Activated B cell treated with CpG ODN at 0.5 μM for 24 hours (primary cell): ENCODE data around the gene PFDN1. TPM values are rescaled to one million over a fixed set of nuclear protein-coding genes. Genes with fewer than 3 reads are reported as not detected.

Source experiments
- ATAC-seq: fragments of 200-7000 bp; cut with Tn5 transposase; one replicate; pipeline ENCODE4 v1.10.0; 2021; ENCODE audit warnings: low read depth, mild to moderate bottlenecking, moderate library complexity
- CTCF ChIA-PET: fragments of 350-600 bp; sonication (Branson Sonifier 250); formaldehyde crosslinking; loops from one replicate; lab custom pipeline; 2021; ENCODE audit warnings: antibody characterized with exemption; lab: Charles Lee
- POLR2A ChIA-PET: fragments of 350-600 bp; sonication (Branson Sonifier 250); formaldehyde crosslinking; loops from one replicate; lab custom pipeline; 2021; ENCODE audit warnings: antibody characterized with exemption; lab: Charles Lee
- DNase-seq: peaks from one replicate; pipeline ENCODE4 v3.0.0; 2022
- H3K27ac Mint-ChIP-seq: one replicate; pipeline ENCODE4 v1.8.0; 2020; ENCODE audit warnings: mixed read lengths
- H3K27me3 Mint-ChIP-seq: one replicate; pipeline ENCODE4 v1.8.0; 2021; ENCODE audit warnings: mixed read lengths
- H3K36me3 Mint-ChIP-seq: one replicate; pipeline ENCODE4 v1.8.0; 2021; ENCODE audit warnings: low read depth, mixed read lengths
- H3K4me1 Mint-ChIP-seq: one replicate; pipeline ENCODE4 v1.8.0; 2021; ENCODE audit warnings: mixed read lengths
- H3K4me3 Mint-ChIP-seq: one replicate; pipeline ENCODE4 v1.8.0; 2020; ENCODE audit warnings: mild to moderate bottlenecking, mixed read lengths
- H3K9me3 Mint-ChIP-seq: one replicate; pipeline ENCODE4 v1.8.0; 2020; ENCODE audit warnings: mixed read lengths
- CTCF ChIP-seq: fragments of 200-600 bp; IDR thresholded peaks from one replicate; pipeline ENCODE4 v1.8.0; 2022; ENCODE audit warnings: antibody characterized with exemption, mild to moderate bottlenecking
- intact Hi-C: fragments of 100-400 bp; cut with micrococcal nuclease; formaldehyde crosslinking; loops from one replicate; pipeline ENCODE4 v1.15.1; 2024
- total RNA-seq: library from RNA; stranded (reverse); gene quantifications from 2 replicates; pipeline ENCODE4 v1.2.3, GENCODE V29; 2022

PFDN1 gene
- total RNA-seq, 1 donor from 2014 or later, result 38.2 TPM

GRCh38 chr5:140208065-140208464 lies 94.8 kb downstream of the PFDN1 start:
- DNase-seq (no peak), ATAC-seq (no peak)
- no peaks in the 10 kb centered on the region for H3K27me3 Mint-ChIP-seq
- no peak overlapping the region for H3K27ac Mint-ChIP-seq
- intact Hi-C loops, result no loop called here
- ChIA-PET CTCF (no interaction called here), POLR2A (no interaction called here)
- peaks cover 3% of the 10 kb centered on the region for H3K4me1 Mint-ChIP-seq
- no peak for TF ChIP-seq CTCF
- H3K4me3 Mint-ChIP-seq, result no peak overlapping the region
- H3K9me3 Mint-ChIP-seq, result no peaks in the 10 kb centered on the region
- no peaks in the 10 kb centered on the region for H3K36me3 Mint-ChIP-seq

DNA sequence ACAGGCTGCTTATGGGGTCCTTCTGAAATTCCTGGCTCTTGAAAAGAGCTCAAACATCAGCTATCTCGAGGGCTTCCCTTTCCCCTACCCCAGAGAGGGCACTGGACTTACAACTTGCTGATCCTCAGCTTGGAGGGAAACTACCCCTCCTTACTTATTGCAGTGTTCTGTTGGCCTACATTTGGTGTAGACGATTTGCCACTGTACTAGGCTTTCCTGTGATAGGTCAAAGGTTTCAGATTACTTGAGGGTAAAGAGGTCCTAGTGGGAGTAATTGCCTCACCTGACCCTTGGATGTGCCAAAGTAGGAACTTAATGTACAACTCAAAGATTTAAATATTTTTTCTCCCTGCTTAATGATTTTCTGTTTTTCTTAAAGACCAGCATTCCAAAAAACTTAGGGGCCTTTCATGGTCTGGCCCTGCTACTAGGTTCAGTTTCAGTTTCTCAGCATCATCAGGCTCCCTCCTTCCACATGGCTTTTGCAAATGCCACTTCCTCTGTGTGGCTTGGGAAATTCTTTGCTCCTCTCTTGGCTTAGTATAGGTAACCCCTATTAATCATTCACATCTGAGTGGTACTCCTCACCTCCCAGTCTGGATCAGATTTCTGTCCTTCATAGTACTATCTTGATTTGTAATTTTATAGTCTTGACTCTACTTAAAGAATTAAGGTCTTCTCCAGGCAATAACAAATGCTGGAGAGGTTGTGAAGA lies 95.5 kb downstream of the PFDN1 start:
- ChIA-PET CTCF (interaction anchor here (1.1 kb wide), 1 partner anchor 36 kb away, joined by 3 read pairs; no protein-coding TSS in a partner anchor), POLR2A (no interaction called here)
- TF ChIP-seq CTCF, result no peak
- ATAC-seq (no peak), DNase-seq (no peak)
- Mint-ChIP-seq H3K4me3 (no peak overlapping the region), H3K36me3 (no peaks in the 10 kb centered on the region), H3K4me1 (peaks cover 3% of the 10 kb centered on the region), H3K27ac (no peak overlapping the region), H3K9me3 (no peaks in the 10 kb centered on the region), H3K27me3 (no peaks in the 10 kb centered on the region)
- intact Hi-C loops, result no loop called here

GRCh38 chr5:140205952-140206351 lies 96.9 kb downstream of the PFDN1 start:
- no peak for TF ChIP-seq CTCF
- ATAC-seq (no peak), DNase-seq (no peak)
- H3K9me3 Mint-ChIP-seq, result no peaks in the 10 kb centered on the region
- intact Hi-C loops, result no loop called here
- no peak overlapping the region for H3K27ac Mint-ChIP-seq
- POLR2A ChIA-PET, result no interaction called here
- peaks cover 3% of the 10 kb centered on the region for H3K4me1 Mint-ChIP-seq
- CTCF ChIA-PET, result no interaction called here
- no peaks in the 10 kb centered on the region for H3K36me3 Mint-ChIP-seq
- H3K4me3 Mint-ChIP-seq, result no peak overlapping the region
- no peaks in the 10 kb centered on the region for H3K27me3 Mint-ChIP-seq

- no peak for ATAC-seq
- no peaks in the 10 kb centered on the region for H3K36me3 Mint-ChIP-seq
- POLR2A ChIA-PET, result no interaction called here
Measured at GRCh38 chr5:140205216-140205615, 97.7 kb downstream of the PFDN1 start.

GRCh38 chr5:140202610-140203009 lies 100.3 kb downstream of the PFDN1 start:
- no peaks in the 10 kb centered on the region for H3K9me3 Mint-ChIP-seq
- H3K4me3 Mint-ChIP-seq, result no peak overlapping the region
- no peak overlapping the region for H3K27ac Mint-ChIP-seq
- TF ChIP-seq CTCF, result no peak
- no peak for ATAC-seq
- no peak for DNase-seq
- POLR2A ChIA-PET, result no interaction called here
- no peaks in the 10 kb centered on the region for H3K27me3 Mint-ChIP-seq
- intact Hi-C loops, result no loop called here
- H3K36me3 Mint-ChIP-seq, result peaks cover 6% of the 10 kb centered on the region
- CTCF ChIA-PET, result no interaction called here
- H3K4me1 Mint-ChIP-seq, result peaks cover 2% of the 10 kb centered on the region

More at GRCh38 chr5:140205216-140205615, 97.7 kb downstream of the PFDN1 start:
- no peaks in the 10 kb centered on the region for H3K27me3 Mint-ChIP-seq
- CTCF ChIA-PET, result no interaction called here
- DNase-seq, result no peak
- H3K27ac Mint-ChIP-seq, result no peak overlapping the region
- no peak for TF ChIP-seq CTCF
- no peaks in the 10 kb centered on the region for H3K9me3 Mint-ChIP-seq
- H3K4me1 Mint-ChIP-seq, result peaks cover 3% of the 10 kb centered on the region
- intact Hi-C loops, result no loop called here
- H3K4me3 Mint-ChIP-seq, result no peak overlapping the region
